CD1c-positive myeloid dendritic cell (primary cell): ENCODE results near the gene MAP2K4.
"Not testable (repeated sequence)": the region's sequence is repeated elsewhere in the genome, so short reads cannot be mapped to it uniquely, and the experiment has no call there.

Experiments
- DNase-seq: peaks from one replicate; pipeline ENCODE4 v3.0.0-alpha.2; 2016; ENCODE audit errors: extremely low spot score

Gene MAP2K4

GRCh38 chr17:12162187-12162586, 141.5 kb downstream of the MAP2K4 start:
- not testable (repeated sequence) for DNase-seq

- DNase-seq = no peak
These were observed 143.4 kb downstream of the MAP2K4 start for GRCh38 chr17:12164085-12164484.

GRCh38 chr17:12178644-12179330, 158.1 kb downstream of the MAP2K4 start:
- no peak for DNase-seq

DNA sequence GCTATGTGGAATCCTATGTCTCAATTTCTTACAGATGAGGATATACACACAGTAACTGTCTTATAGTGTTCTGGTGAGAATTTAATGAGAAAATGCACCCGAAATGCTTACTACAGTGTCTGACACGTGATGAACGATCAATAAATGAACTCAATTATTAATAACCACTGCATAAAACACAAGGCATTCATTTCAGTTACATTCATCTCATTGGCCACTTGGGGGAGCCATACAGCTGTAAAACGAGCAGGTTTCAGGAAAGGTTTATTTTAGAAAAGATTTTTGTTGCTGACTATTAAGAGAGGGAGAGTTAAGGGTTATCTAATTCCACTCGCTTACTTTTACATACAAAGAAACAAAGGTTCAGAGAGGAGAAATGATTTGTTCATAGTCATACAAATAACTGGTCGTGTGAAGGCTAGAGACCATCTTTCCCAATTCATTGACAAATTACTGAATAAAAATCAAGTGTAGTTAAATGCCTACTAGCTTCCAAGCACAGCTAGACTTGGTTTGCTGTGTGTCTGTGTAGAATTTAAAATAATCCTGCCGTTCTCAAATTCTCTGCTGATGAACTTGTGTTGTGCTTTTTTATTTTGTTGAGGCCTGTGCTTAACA, 160.1 kb downstream of the MAP2K4 start:
- peak; percentile 30 for DNase-seq

DNA sequence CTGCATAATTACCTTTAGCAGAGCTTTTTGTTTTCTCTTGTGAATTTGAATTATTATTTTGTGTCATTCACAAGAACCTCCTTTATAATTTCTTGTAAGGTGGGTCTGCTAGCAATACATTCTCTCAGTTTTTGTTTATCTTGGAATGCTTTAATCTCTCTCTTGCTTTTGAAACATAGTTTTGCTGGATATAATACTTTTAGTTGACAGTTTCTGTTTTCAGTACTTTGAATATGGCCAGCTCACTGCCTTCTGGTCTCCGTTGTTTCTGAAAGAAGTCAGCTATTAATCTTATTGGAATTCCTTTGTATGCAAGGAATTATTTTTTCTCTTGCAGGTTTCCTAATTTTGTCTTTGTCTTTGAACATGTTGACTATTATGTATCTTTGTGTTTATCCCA, 167.0 kb downstream of the MAP2K4 start:
- DNase-seq = no peak

GRCh38 chr17:12193144-12193735, 172.6 kb downstream of the MAP2K4 start:
- no peak for DNase-seq
